ENCODE data around the gene APH1B. TPM values are rescaled to one million over a fixed set of nuclear protein-coding genes. Genes with fewer than 3 reads are reported as not detected.
"Not testable (repeated sequence)": the region's sequence is repeated elsewhere in the genome, so short reads cannot be mapped to it uniquely, and the experiment has no call there.

The APH1B gene
- total RNA-seq, 2 experiments from 2014 or later = 5.7 to 7.4 TPM

GRCh38 chr15:63320981-63321380, 43.6 kb downstream of the APH1B start:
- CTCF ChIA-PET, POLR2A ChIA-PET: not testable (repeated sequence)

GRCh38 chr15:63321462-63321861, 44.1 kb downstream of the APH1B start:
- CTCF ChIA-PET = no interaction called here
- POLR2A ChIA-PET = no interaction called here

GRCh38 chr15:63322541-63322940, 45.1 kb downstream of the APH1B start:
- POLR2A ChIA-PET = no interaction called here
- CTCF ChIA-PET = no interaction called here

GRCh38 chr15:63323798-63324563, 46.6 kb downstream of the APH1B start:
- ChIA-PET CTCF (no interaction called here), POLR2A (no interaction called here)

- ChIA-PET CTCF (no interaction called here), POLR2A (no interaction called here)
These were observed 47.4 kb downstream of the APH1B start for GRCh38 chr15:63324770-63325169.

- CTCF ChIA-PET = interaction anchor here (1.1 kb wide), 1 partner anchor 37 kb away, joined by 3 read pairs; no protein-coding TSS in a partner anchor
- POLR2A ChIA-PET = no interaction called here
These were observed 50.4 kb downstream of the APH1B start for GRCh38 chr15:63327648-63328421.

- ChIA-PET POLR2A (no interaction called here), CTCF (no interaction called here)
These were observed 52.4 kb downstream of the APH1B start for GRCh38 chr15:63329567-63330350.

- POLR2A ChIA-PET = no interaction called here
- CTCF ChIA-PET = no interaction called here
These were observed 53.5 kb downstream of the APH1B start for GRCh38 chr15:63330926-63331325.

- POLR2A ChIA-PET = no interaction called here
- CTCF ChIA-PET = interaction anchor here (0.6 kb wide), 1 partner anchor 1319 kb away, joined by 3 read pairs; no protein-coding TSS in a partner anchor
These were observed 54.1 kb downstream of the APH1B start for GRCh38 chr15:63331456-63331855.

- ChIA-PET CTCF (no interaction called here), POLR2A (no interaction called here)
These were observed 55.1 kb downstream of the APH1B start for GRCh38 chr15:63332367-63333124.

- POLR2A ChIA-PET = no interaction called here
- CTCF ChIA-PET = no interaction called here
These were observed 57.4 kb downstream of the APH1B start for GRCh38 chr15:63334821-63335220.

- CTCF ChIA-PET = interaction anchor here (0.7 kb wide), 1 partner anchor 135 kb away, joined by 3 read pairs; no protein-coding TSS in a partner anchor
- POLR2A ChIA-PET = no interaction called here
These were observed 58.3 kb downstream of the APH1B start for GRCh38 chr15:63335543-63336240.

- ChIA-PET POLR2A (no interaction called here), CTCF (no interaction called here)
These were observed 59.6 kb downstream of the APH1B start for GRCh38 chr15:63337046-63337445.

GRCh38 chr15:63338170-63338569, 60.8 kb downstream of the APH1B start:
- ChIA-PET CTCF (no interaction called here), POLR2A (no interaction called here)

GRCh38 chr15:63339006-63339766, 61.8 kb downstream of the APH1B start:
- ChIA-PET POLR2A (no interaction called here), CTCF (no interaction called here)

- ChIA-PET CTCF (no interaction called here), POLR2A (no interaction called here)
These were observed 62.4 kb downstream of the APH1B start for GRCh38 chr15:63339836-63340235.

- POLR2A ChIA-PET = no interaction called here
- CTCF ChIA-PET = interaction anchor here (1.1 kb wide), 1 partner anchor 19 kb away, joined by 3 read pairs; no protein-coding TSS in a partner anchor
These were observed 62.9 kb downstream of the APH1B start for GRCh38 chr15:63340353-63340752.

- ChIA-PET CTCF (interaction anchor here (1.1 kb wide), 1 partner anchor 19 kb away, joined by 3 read pairs; no protein-coding TSS in a partner anchor), POLR2A (interaction anchor here (0.7 kb wide), 1 partner anchor 227 kb away, joined by 3 read pairs; no protein-coding TSS in a partner anchor)
These were observed 63.5 kb downstream of the APH1B start for GRCh38 chr15:63340878-63341277.
